HCT116 (cell line): ENCODE results near the gene HIPK2. TPM values are rescaled to one million over a fixed set of nuclear protein-coding genes. Genes with fewer than 3 reads are reported as not detected.

Experiments
- ATAC-seq: fragments of 200-7000 bp; cut with Tn5 transposase; 2 replicates; pipeline ENCODE4 v1.9.1; 2020; ENCODE audit warnings: mild to moderate bottlenecking, moderate library complexity
- BruUV-seq: library from RNA; stranded (reverse); fragments of 400-500 nt; replicated peaks from 2 replicates; lab custom pipeline; 2021; lab: Mats Ljungman, UMichigan
- CTCF ChIA-PET: fragments of 300-600 bp; sonication (Branson Sonifier 250); formaldehyde crosslinking; loops from one replicate; lab custom pipeline; 2021; ENCODE audit warnings: antibody characterized with exemption; lab: Charles Lee
- POLR2A ChIA-PET: fragments of 300-600, 350-600 bp; sonication (Branson Sonifier 250); formaldehyde crosslinking; loops from one replicate; lab custom pipeline; 2021; ENCODE audit warnings: antibody characterized with exemption; lab: Charles Lee
- RAD21 ChIA-PET, 2 experiments: fragments of 300-600 bp; sonication (Branson Sonifier 250); formaldehyde crosslinking; loops; one replicate each; lab custom pipeline; 2023; ENCODE audit warnings: low total read pairs in 2 of 2; ENCODE audit not compliant: uncharacterized antibody in 2 of 2, unreplicated experiment in 2 of 2, low non-redundant PET in 1 of 2; lab: Charles Lee
- DNase-seq: peaks from one replicate; pipeline ENCODE4 v3.0.0-alpha.2; 2010; ENCODE audit warnings: low read depth, low spot score
- H2AFZ ChIP-seq: fragments of 200-600 bp; shearing (Covaris generic), sonication (generic); 2 replicates; pipeline ENCODE4 v1.6.1; 2017; ENCODE audit warnings: low read depth, mixed run types, mixed read lengths, antibody characterized with exemption, low read length; ENCODE audit not compliant: poor library complexity, severe bottlenecking
- H3K27ac ChIP-seq: 2 replicates; pipeline ENCODE4 v1.5.1; 2012; ENCODE audit warnings: low read depth, low read length
- H3K27me3 ChIP-seq: fragments of 200-600 bp; sonication (generic); 2 replicates; pipeline ENCODE4 v1.6.1; 2016; ENCODE audit warnings: mixed run types, low read length, mixed read lengths; ENCODE audit not compliant: insufficient read depth
- H3K36me3 ChIP-seq, 2 experiments: fragments of 200-500 bp in 1 of 2; fragments of 200-600 bp in 1 of 2; sonication (Bioruptor generic) in 1 of 2; sonication (generic) in 1 of 2; 2 replicates each; pipeline versions ENCODE4 v1.5.1 to v1.6.1; 2014 to 2016; ENCODE audit warnings: low read length in 2 of 2, inconsistent platforms in 1 of 2, mixed read lengths in 1 of 2, mixed run types in 1 of 2; ENCODE audit not compliant: insufficient read depth in 2 of 2, control insufficient read depth in 1 of 2
- H3K4me1 ChIP-seq, 2 experiments: fragments of 200-600 bp in 1 of 2; sonication (generic) in 1 of 2; 2 replicates each; pipeline versions ENCODE4 v1.5.1 to v1.6.1; 2012 to 2017; ENCODE audit warnings: low read length in 2 of 2, inconsistent platforms in 1 of 2, mild to moderate bottlenecking in 1 of 2, mixed read lengths in 1 of 2, mixed run types in 1 of 2, moderate library complexity in 1 of 2; ENCODE audit not compliant: insufficient read depth in 2 of 2, control insufficient read depth in 1 of 2
- H3K4me2 ChIP-seq: fragments of 200-600 bp; sonication (generic); 2 replicates; pipeline ENCODE4 v1.6.1; 2017; ENCODE audit warnings: mixed run types, low read length, mixed read lengths
- H3K4me3 ChIP-seq, 2 experiments: fragments of 200-600 bp in 1 of 2; sonication (generic) in 1 of 2; replicated peaks in 1 of 2; 2 replicates each; pipeline ENCODE4 v1.5.1; 2011 to 2016; ENCODE audit warnings: low read length in 2 of 2, control low read depth in 1 of 2, low read depth in 1 of 2, mild to moderate bottlenecking in 1 of 2, mixed read lengths in 1 of 2, mixed run types in 1 of 2
- H3K79me2 ChIP-seq: fragments of 200-600 bp; sonication (generic); 2 replicates; pipeline ENCODE4 v1.6.1; 2017; ENCODE audit warnings: mild to moderate bottlenecking, mixed run types, low read length, moderate library complexity, mixed read lengths; ENCODE audit not compliant: insufficient read depth
- H3K9ac ChIP-seq: fragments of 200-600 bp; sonication (generic); 2 replicates; pipeline ENCODE4 v1.6.1; 2016; ENCODE audit warnings: low read length, mixed read lengths
- H3K9me2 ChIP-seq: fragments of 200-600 bp; sonication (generic), shearing (Covaris generic); 2 replicates; pipeline ENCODE4 v1.6.1; 2017; ENCODE audit warnings: mixed run types, mild to moderate bottlenecking, moderate library complexity; ENCODE audit not compliant: insufficient read depth
- H3K9me3 ChIP-seq, 2 experiments: fragments of 200-500 bp in 1 of 2; fragments of 200-600 bp in 1 of 2; sonication (Bioruptor generic) in 1 of 2; sonication (generic) in 1 of 2; 2 replicates each; pipeline ENCODE4 v1.6.1; 2014 to 2017; ENCODE audit warnings: low read length in 2 of 2, mixed read lengths in 2 of 2, inconsistent platforms in 1 of 2, low read depth in 1 of 2, mild to moderate bottlenecking in 1 of 2, mixed run types in 1 of 2, moderate library complexity in 1 of 2; ENCODE audit not compliant: control insufficient read depth in 1 of 2, insufficient read depth in 1 of 2
- H4K20me1 ChIP-seq: fragments of 200-600 bp; sonication (generic), shearing (Covaris generic); 2 replicates; pipeline ENCODE4 v1.6.1; 2017; ENCODE audit warnings: mixed run types, mild to moderate bottlenecking, moderate library complexity; ENCODE audit not compliant: insufficient read depth
- EGR1 ChIP-seq: IDR thresholded peaks from 2 replicates; pipeline ENCODE4 v1.6.1; 2012; ENCODE audit warnings: low read depth
- ELF1 ChIP-seq: IDR thresholded peaks from 2 replicates; pipeline ENCODE4 v1.6.1; 2012; ENCODE audit warnings: low read depth, borderline replicate concordance
- POLR2AphosphoS5 ChIP-seq: IDR thresholded peaks from 2 replicates; pipeline ENCODE4 v1.6.1; 2011; ENCODE audit warnings: mild to moderate bottlenecking, low read depth, low read length, moderate library complexity
- RAD21 ChIP-seq: IDR thresholded peaks from 2 replicates; pipeline ENCODE4 v1.6.1; 2012; ENCODE audit warnings: low read depth, mild to moderate bottlenecking
- SIN3A ChIP-seq: IDR thresholded peaks from 2 replicates; pipeline ENCODE4 v1.6.1; 2012; ENCODE audit warnings: low read depth
- SP1 ChIP-seq: IDR thresholded peaks from 2 replicates; pipeline ENCODE4 v1.6.1; 2012; ENCODE audit warnings: low read depth
- TCF7L2 ChIP-seq: IDR thresholded peaks from 2 replicates; pipeline ENCODE4 v1.7.0; 2011; ENCODE audit warnings: borderline replicate concordance, inconsistent platforms; ENCODE audit not compliant: insufficient read depth, insufficient read length; ENCODE audit errors: extremely low read depth
- intact Hi-C: fragments of 100-400 bp; cut with micrococcal nuclease; formaldehyde crosslinking; loops from 2 replicates; pipeline ENCODE4 v1.10.0; 2022
- total RNA-seq: library from RNA; stranded (reverse); gene quantifications from one replicate; pipeline ENCODE4 v1.2.1, GENCODE V29; 2021; ENCODE audit not compliant: unreplicated experiment
- TF ChIP-seq, protein P1 (sequence below), 3 experiments: fragments of 200-600 bp in 1 of 3; sonication (generic) in 1 of 3; IDR thresholded peaks in 2 of 3; conservative IDR thresholded peaks in 1 of 3; 2 replicates each; pipeline ENCODE4 v1.5.1; 2012 to 2017; ENCODE audit warnings: low read depth in 2 of 3, low read length in 2 of 3, antibody characterized with exemption in 1 of 3, borderline replicate concordance in 1 of 3, control low read depth in 1 of 3, mild to moderate bottlenecking in 1 of 3, mixed read lengths in 1 of 3, mixed run types in 1 of 3, moderate library complexity in 1 of 3; ENCODE audit not compliant: insufficient read depth in 1 of 3
- TF ChIP-seq, protein P2 (sequence below): IDR thresholded peaks from 2 replicates; pipeline ENCODE4 v1.6.1; 2012; ENCODE audit warnings: low read depth

Gene HIPK2
- total RNA-seq, 1 experiment from 2014 or later = 49.5 TPM

DNA sequence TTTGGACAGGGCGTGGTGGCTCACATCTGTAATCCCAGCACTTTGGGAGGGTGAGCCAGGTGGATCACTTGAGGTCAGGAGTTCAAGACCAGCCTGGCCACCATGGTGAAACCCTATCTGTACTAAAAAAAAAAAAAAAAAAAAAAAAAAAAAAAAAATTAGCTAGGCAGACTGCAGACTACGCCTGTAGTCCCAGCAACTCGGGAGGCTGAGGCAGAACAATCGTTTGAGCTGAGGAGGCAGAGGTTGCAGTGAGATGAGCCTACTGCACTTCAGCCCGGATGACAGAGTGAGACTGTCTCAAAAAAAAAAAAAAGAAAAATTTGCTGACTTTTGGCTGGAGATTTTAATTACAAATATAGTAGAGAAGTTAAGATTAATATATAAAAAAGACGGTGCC is 104.0 kb downstream of the HIPK2 start:
- ChIA-PET RAD21 (no interaction called here), POLR2A (no interaction called here), CTCF (no interaction called here)
- TF ChIP-seq ELF1 (no peak), RAD21 (no peak), EGR1 (no peak), SP1 (no peak), TCF7L2 (no peak), POLR2AphosphoS5 (no peak), SIN3A (no peak)
- TF ChIP-seq, protein P1, sequence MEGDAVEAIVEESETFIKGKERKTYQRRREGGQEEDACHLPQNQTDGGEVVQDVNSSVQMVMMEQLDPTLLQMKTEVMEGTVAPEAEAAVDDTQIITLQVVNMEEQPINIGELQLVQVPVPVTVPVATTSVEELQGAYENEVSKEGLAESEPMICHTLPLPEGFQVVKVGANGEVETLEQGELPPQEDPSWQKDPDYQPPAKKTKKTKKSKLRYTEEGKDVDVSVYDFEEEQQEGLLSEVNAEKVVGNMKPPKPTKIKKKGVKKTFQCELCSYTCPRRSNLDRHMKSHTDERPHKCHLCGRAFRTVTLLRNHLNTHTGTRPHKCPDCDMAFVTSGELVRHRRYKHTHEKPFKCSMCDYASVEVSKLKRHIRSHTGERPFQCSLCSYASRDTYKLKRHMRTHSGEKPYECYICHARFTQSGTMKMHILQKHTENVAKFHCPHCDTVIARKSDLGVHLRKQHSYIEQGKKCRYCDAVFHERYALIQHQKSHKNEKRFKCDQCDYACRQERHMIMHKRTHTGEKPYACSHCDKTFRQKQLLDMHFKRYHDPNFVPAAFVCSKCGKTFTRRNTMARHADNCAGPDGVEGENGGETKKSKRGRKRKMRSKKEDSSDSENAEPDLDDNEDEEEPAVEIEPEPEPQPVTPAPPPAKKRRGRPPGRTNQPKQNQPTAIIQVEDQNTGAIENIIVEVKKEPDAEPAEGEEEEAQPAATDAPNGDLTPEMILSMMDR (IDR thresholded peaks at IDR 0.05 in 2 of 3, conservative IDR thresholded peaks at IDR 0.05 in 1 of 3; ENCODE audit: borderline replicate concordance in 1 of 3, insufficient read depth in 1 of 3, low read depth in 2 of 3, low read length in 2 of 3) = no peak
- no peaks in the 10 kb centered on the region for H3K9me2 ChIP-seq
- no peak overlapping the region for H3K4me3 ChIP-seq
- ATAC-seq = 0 out of 2 replicates have a peak, but pooled peaks have one; percentile 17
- peaks cover 9 to 50% of the 10 kb centered on the region in 2 experiments for H3K4me1 ChIP-seq
- intact Hi-C loops = no loop called here
- H3K9me3 ChIP-seq = no peaks in the 10 kb centered on the region
- H2AFZ ChIP-seq = no peak overlapping the region
- H3K9ac ChIP-seq = no peak overlapping the region
- no peak overlapping the region for H3K4me2 ChIP-seq
- no peaks in the 10 kb centered on the region for H3K36me3 ChIP-seq
- peaks cover 4% of the 10 kb centered on the region for H3K79me2 ChIP-seq
- H3K27ac ChIP-seq = no peak overlapping the region
- no peaks in the 10 kb centered on the region for H3K27me3 ChIP-seq
- BruUV-seq = no TSS peak
- H4K20me1 ChIP-seq = no peaks in the 10 kb centered on the region
- DNase-seq = no peak

DNA sequence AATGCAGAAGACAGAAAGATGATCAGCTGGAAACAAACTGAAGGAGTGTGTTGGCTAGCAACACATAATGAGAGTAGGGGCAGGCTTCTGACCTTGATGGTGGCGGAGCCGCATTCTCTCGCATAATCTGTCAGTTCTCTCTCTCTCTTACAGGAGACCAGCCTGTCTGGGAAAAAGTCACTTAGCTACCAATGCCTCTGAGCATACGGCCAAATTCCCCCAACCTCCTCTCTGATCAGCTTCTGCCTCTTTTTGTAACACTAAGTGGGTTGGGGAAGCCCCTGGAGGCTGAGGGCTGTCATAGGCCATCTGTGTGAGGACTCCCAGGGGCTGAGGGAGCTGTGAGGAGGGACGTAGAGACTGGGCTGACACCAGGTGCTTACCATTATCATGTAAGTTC is 104.6 kb downstream of the HIPK2 start:
- H3K79me2 ChIP-seq = peaks cover 4% of the 10 kb centered on the region
- H3K36me3 ChIP-seq = no peaks in the 10 kb centered on the region
- no peaks in the 10 kb centered on the region for H3K9me2 ChIP-seq
- intact Hi-C loops = no loop called here
- ChIA-PET CTCF (interaction anchor here (0.5 kb wide), 1 partner anchor 26 kb away, joined by 3 read pairs; no protein-coding TSS in a partner anchor), RAD21 (no interaction called here), POLR2A (no interaction called here)
- H2AFZ ChIP-seq = no peak overlapping the region
- no peak for DNase-seq
- H3K27me3 ChIP-seq = no peaks in the 10 kb centered on the region
- H3K9ac ChIP-seq = no peak overlapping the region
- BruUV-seq = no TSS peak
- peaks cover 12 to 55% of the 10 kb centered on the region in 2 experiments for H3K4me1 ChIP-seq
- H3K27ac ChIP-seq = peak overlapping the region; percentile 11; the same call in 1 of the 2 replicates
- no peaks in the 10 kb centered on the region for H3K9me3 ChIP-seq
- ATAC-seq = peak; percentile 63
- H3K4me2 ChIP-seq = peak overlapping the region; percentile 42
- no peaks in the 10 kb centered on the region for H4K20me1 ChIP-seq
- H3K4me3 ChIP-seq = no peak overlapping the region
- TF ChIP-seq, protein P2, sequence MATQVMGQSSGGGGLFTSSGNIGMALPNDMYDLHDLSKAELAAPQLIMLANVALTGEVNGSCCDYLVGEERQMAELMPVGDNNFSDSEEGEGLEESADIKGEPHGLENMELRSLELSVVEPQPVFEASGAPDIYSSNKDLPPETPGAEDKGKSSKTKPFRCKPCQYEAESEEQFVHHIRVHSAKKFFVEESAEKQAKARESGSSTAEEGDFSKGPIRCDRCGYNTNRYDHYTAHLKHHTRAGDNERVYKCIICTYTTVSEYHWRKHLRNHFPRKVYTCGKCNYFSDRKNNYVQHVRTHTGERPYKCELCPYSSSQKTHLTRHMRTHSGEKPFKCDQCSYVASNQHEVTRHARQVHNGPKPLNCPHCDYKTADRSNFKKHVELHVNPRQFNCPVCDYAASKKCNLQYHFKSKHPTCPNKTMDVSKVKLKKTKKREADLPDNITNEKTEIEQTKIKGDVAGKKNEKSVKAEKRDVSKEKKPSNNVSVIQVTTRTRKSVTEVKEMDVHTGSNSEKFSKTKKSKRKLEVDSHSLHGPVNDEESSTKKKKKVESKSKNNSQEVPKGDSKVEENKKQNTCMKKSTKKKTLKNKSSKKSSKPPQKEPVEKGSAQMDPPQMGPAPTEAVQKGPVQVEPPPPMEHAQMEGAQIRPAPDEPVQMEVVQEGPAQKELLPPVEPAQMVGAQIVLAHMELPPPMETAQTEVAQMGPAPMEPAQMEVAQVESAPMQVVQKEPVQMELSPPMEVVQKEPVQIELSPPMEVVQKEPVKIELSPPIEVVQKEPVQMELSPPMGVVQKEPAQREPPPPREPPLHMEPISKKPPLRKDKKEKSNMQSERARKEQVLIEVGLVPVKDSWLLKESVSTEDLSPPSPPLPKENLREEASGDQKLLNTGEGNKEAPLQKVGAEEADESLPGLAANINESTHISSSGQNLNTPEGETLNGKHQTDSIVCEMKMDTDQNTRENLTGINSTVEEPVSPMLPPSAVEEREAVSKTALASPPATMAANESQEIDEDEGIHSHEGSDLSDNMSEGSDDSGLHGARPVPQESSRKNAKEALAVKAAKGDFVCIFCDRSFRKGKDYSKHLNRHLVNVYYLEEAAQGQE = no peak
- TF ChIP-seq, protein P1 (IDR thresholded peaks at IDR 0.05 in 2 of 3, conservative IDR thresholded peaks at IDR 0.05 in 1 of 3; ENCODE audit: borderline replicate concordance in 1 of 3, insufficient read depth in 1 of 3, low read depth in 2 of 3, low read length in 2 of 3) = no peak
- TF ChIP-seq ELF1 = no peak
